ENCODE data around the gene PNLDC1.

DNA sequence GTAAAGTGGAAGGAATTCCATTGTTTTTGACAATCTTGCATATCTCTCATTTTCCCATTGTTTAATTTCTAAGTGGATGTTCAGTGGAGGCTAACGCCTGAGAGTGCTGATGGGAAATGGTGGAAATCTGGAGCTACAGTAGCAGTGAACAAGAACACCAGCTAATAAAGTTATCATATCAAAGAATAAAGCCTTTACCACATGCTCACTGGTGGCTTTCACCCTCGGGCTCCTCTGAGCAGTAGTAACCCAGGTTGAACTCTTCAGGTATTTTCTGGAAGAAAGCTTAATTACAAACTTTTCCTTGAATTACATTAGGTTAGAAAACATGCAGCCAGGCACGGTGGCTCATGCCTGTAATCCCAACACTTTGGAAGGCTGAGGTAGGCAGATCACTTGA lies 48.6 kb upstream of the PNLDC1 start:
- TF ChIP-seq, protein P1, sequence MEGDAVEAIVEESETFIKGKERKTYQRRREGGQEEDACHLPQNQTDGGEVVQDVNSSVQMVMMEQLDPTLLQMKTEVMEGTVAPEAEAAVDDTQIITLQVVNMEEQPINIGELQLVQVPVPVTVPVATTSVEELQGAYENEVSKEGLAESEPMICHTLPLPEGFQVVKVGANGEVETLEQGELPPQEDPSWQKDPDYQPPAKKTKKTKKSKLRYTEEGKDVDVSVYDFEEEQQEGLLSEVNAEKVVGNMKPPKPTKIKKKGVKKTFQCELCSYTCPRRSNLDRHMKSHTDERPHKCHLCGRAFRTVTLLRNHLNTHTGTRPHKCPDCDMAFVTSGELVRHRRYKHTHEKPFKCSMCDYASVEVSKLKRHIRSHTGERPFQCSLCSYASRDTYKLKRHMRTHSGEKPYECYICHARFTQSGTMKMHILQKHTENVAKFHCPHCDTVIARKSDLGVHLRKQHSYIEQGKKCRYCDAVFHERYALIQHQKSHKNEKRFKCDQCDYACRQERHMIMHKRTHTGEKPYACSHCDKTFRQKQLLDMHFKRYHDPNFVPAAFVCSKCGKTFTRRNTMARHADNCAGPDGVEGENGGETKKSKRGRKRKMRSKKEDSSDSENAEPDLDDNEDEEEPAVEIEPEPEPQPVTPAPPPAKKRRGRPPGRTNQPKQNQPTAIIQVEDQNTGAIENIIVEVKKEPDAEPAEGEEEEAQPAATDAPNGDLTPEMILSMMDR (conservative IDR thresholded peaks at IDR 0.05; ENCODE audit: low read depth, low read length), result no peak
- no peak for TF ChIP-seq POLR2A (IDR thresholded peaks at IDR 0.05; ENCODE audit: low read depth, low read length)
- no peak for TF ChIP-seq FOS (IDR thresholded peaks at IDR 0.05; ENCODE audit: low read depth, low read length)
- TF ChIP-seq MXI1 (IDR thresholded peaks at IDR 0.05; ENCODE audit: borderline replicate concordance, low read depth, low read length), result no peak
- TF ChIP-seq SMC3 (IDR thresholded peaks at IDR 0.05; ENCODE audit: low read depth, low read length), result no peak
- TF ChIP-seq RFX5 (IDR thresholded peaks at IDR 0.05; ENCODE audit: low read depth, low read length), result no peak
- TF ChIP-seq RAD21 (IDR thresholded peaks at IDR 0.05; ENCODE audit: low read length), result no peak
- TF ChIP-seq, protein P2, sequence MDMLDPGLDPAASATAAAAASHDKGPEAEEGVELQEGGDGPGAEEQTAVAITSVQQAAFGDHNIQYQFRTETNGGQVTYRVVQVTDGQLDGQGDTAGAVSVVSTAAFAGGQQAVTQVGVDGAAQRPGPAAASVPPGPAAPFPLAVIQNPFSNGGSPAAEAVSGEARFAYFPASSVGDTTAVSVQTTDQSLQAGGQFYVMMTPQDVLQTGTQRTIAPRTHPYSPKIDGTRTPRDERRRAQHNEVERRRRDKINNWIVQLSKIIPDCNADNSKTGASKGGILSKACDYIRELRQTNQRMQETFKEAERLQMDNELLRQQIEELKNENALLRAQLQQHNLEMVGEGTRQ (IDR thresholded peaks at IDR 0.05; ENCODE audit: low read depth, low read length), result no peak
- TF ChIP-seq NFE2L2 (IDR thresholded peaks at IDR 0.05; ENCODE audit: low read depth, low read length), result no peak
- TF ChIP-seq, protein P3, sequence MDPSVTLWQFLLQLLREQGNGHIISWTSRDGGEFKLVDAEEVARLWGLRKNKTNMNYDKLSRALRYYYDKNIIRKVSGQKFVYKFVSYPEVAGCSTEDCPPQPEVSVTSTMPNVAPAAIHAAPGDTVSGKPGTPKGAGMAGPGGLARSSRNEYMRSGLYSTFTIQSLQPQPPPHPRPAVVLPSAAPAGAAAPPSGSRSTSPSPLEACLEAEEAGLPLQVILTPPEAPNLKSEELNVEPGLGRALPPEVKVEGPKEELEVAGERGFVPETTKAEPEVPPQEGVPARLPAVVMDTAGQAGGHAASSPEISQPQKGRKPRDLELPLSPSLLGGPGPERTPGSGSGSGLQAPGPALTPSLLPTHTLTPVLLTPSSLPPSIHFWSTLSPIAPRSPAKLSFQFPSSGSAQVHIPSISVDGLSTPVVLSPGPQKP (IDR thresholded peaks at IDR 0.05; ENCODE audit: borderline replicate concordance, low read depth, low read length), result no peak
- TF ChIP-seq BHLHE40 (IDR thresholded peaks at IDR 0.05; ENCODE audit: low read depth, low read length), result no peak
- TF ChIP-seq CHD1 (IDR thresholded peaks at IDR 0.05; ENCODE audit: low read depth, low read length), result no peak
